Lower lobe of right lung (tissue), 2 donors: ENCODE measurements around the gene JAKMIP1. TPM values are rescaled to one million over a fixed set of nuclear protein-coding genes. Genes with fewer than 3 reads are reported as not detected.

ENCODE experiments used
- ATAC-seq, 2 donors: fragments of 200-7000 bp; cut with Tn5 transposase; one replicate each; pipeline ENCODE4 v1.9.1; 2020 to 2022; ENCODE audit warnings: mild to moderate bottlenecking in 2 of 2, moderate library complexity in 2 of 2
- DNase-seq: peaks from one replicate; pipeline ENCODE4 v3.0.0-alpha.2; 2020
- H3K27ac ChIP-seq: fragments of 200-600 bp; one replicate; pipeline ENCODE4 v1.8.0; 2022
- H3K27me3 ChIP-seq: fragments of 200-600 bp; one replicate; pipeline ENCODE4 v1.8.0; 2022; ENCODE audit warnings: low read depth
- H3K36me3 ChIP-seq: fragments of 200-600 bp; one replicate; pipeline ENCODE4 v1.8.0; 2022; ENCODE audit warnings: mild to moderate bottlenecking
- H3K4me1 ChIP-seq: fragments of 200-600 bp; one replicate; pipeline ENCODE4 v1.8.0; 2022
- H3K4me3 ChIP-seq: fragments of 200-600 bp; one replicate; pipeline ENCODE4 v1.8.0; 2022; ENCODE audit warnings: mild to moderate bottlenecking
- H3K9me3 ChIP-seq: fragments of 200-600 bp; one replicate; pipeline ENCODE4 v1.8.0; 2022
- intact Hi-C: fragments of 100-400 bp; cut with DNase I; formaldehyde crosslinking; loops from one replicate; pipeline ENCODE4 v1.11.0; 2022
- total RNA-seq: library from RNA; stranded (reverse); fragmentation: NEBNext Ultra II Directional; extraction: Animal tissue kit (Norgen Biotek cat#: 25700); gene quantifications from one replicate; pipeline ENCODE4 v1.2.1, GENCODE V29; 2021
- TF ChIP-seq, protein P1 (sequence below): fragments of 200-600 bp; IDR thresholded peaks from one replicate; pipeline ENCODE4 v1.8.0; 2022; ENCODE audit warnings: antibody characterized with exemption, mild to moderate bottlenecking
- donor health status: DM: no; HTN: yes; CAD: no; lungs with severe emphysema.

The JAKMIP1 gene
- total RNA-seq, 1 donor from 2014 or later, result 0.65 TPM

- H3K27ac ChIP-seq, result no peak overlapping the region
- DNase-seq (no peak), ATAC-seq (no peak)
- H3K9me3 ChIP-seq, result peaks cover 3% of the 10 kb centered on the region
- H3K36me3 ChIP-seq, result no peaks in the 10 kb centered on the region
- H3K4me1 ChIP-seq, result no peaks in the 10 kb centered on the region
- peaks cover 9% of the 10 kb centered on the region for H3K27me3 ChIP-seq
- intact Hi-C loops, result no loop called here
- no peak overlapping the region for H3K4me3 ChIP-seq
- TF ChIP-seq, protein P1, sequence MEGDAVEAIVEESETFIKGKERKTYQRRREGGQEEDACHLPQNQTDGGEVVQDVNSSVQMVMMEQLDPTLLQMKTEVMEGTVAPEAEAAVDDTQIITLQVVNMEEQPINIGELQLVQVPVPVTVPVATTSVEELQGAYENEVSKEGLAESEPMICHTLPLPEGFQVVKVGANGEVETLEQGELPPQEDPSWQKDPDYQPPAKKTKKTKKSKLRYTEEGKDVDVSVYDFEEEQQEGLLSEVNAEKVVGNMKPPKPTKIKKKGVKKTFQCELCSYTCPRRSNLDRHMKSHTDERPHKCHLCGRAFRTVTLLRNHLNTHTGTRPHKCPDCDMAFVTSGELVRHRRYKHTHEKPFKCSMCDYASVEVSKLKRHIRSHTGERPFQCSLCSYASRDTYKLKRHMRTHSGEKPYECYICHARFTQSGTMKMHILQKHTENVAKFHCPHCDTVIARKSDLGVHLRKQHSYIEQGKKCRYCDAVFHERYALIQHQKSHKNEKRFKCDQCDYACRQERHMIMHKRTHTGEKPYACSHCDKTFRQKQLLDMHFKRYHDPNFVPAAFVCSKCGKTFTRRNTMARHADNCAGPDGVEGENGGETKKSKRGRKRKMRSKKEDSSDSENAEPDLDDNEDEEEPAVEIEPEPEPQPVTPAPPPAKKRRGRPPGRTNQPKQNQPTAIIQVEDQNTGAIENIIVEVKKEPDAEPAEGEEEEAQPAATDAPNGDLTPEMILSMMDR, result no peak
These were observed 17.7 kb downstream of the JAKMIP1 start for GRCh38 chr4:6182376-6183280.

DNA sequence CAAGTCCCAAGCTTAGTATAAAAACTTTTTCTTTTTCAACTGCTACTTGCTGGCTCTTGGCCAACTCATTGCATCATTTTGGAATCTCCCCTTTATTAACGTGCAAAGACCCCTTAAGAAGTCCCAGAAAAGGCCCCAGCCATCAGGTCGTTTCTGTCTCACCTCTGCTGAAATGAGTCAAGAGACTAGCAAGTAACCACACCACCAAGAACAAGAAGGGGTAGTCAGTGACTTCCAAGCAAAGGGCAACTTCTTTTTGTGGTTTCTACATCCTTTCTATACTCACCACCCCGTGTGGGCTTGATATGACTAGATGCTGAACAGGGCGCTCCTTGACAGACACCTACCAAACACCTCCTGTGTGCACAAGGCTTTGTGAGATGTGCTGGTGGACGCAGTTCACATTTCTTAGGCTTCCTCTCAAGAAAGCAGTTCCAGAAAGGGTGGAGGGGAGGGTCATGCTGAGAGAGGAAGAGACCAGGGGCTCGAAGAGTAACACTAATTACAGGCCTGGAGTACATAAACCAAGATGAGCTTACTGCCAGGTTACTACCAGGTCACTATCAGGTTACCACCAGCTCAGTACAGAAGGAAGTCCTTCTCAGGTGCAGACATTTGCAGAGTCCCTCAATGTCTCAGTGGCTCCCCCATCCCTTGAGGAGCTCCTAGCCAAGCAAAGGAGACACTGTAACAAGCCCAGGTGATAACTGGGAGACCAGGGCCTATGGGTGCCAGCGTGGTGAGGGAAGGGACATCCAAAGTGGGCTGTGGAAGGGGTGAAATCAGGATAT, 19.3 kb downstream of the JAKMIP1 start:
- intact Hi-C loops, result no loop called here
- Histone ChIP-seq H3K4me1 (no peaks in the 10 kb centered on the region), H3K36me3 (no peaks in the 10 kb centered on the region), H3K4me3 (no peak overlapping the region), H3K27ac (no peak overlapping the region), H3K9me3 (peaks cover 1% of the 10 kb centered on the region), H3K27me3 (peaks cover 9% of the 10 kb centered on the region)
- ATAC-seq (peak; percentile 39 to 57), DNase-seq (no peak)
- TF ChIP-seq, protein P1, result no peak

GRCh38 chr4:6179362-6179761, 21.0 kb downstream of the JAKMIP1 start:
- Histone ChIP-seq H3K4me1 (no peaks in the 10 kb centered on the region), H3K36me3 (no peaks in the 10 kb centered on the region), H3K9me3 (no peaks in the 10 kb centered on the region), H3K27ac (no peak overlapping the region), H3K4me3 (no peak overlapping the region), H3K27me3 (peaks cover 9% of the 10 kb centered on the region)
- TF ChIP-seq, protein P1, result no peak
- intact Hi-C loops, result no loop called here
- ATAC-seq (peak in 1 of 2 donors; percentile 5), DNase-seq (no peak)

- Histone ChIP-seq H3K27ac (no peak overlapping the region), H3K9me3 (no peaks in the 10 kb centered on the region), H3K27me3 (peaks cover 9% of the 10 kb centered on the region), H3K4me3 (no peak overlapping the region), H3K4me1 (no peaks in the 10 kb centered on the region), H3K36me3 (no peaks in the 10 kb centered on the region)
- intact Hi-C loops, result no loop called here
- DNase-seq (no peak), ATAC-seq (no peak)
- TF ChIP-seq, protein P1, result no peak
These were observed 21.6 kb downstream of the JAKMIP1 start for GRCh38 chr4:6178757-6179156.

DNA sequence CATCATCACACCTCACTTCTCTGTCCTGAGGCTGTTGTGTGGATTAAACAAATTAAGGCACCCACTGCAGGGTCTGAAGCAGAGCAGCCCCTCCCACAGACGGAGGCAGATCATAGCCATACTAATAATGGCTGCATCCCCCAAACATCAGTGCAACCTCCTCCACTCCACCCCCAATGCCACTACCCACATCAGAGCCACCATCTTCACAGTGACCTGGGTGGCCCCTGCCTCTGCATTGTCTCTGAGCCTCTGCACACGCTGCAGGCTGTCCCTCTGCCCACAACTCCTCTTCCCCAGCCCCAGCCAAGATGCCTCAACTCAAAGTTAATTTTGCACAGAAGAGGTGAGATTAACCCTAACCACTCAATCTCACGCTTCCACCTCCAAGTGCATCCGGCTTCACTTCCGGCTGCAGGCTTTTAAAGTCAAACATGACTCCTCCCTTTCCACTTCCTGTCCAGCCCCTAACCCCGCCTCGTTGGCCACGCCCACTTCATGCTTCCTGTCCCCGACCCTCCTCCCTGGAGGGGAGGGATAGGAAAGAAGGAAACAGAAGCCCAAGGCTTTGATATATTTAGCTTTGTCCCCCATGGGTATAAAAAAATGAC, 22.7 kb downstream of the JAKMIP1 start:
- Histone ChIP-seq H3K27ac (no peak overlapping the region), H3K36me3 (no peaks in the 10 kb centered on the region), H3K9me3 (no peaks in the 10 kb centered on the region), H3K4me1 (no peaks in the 10 kb centered on the region), H3K27me3 (peaks cover 9% of the 10 kb centered on the region), H3K4me3 (no peak overlapping the region)
- intact Hi-C loops, result no loop called here
- TF ChIP-seq, protein P1, result no peak
- DNase-seq (no peak), ATAC-seq (peak; percentile 26 to 32)
